NCI-H146 (cell line): ENCODE results near the gene IFTAP.

Source experiments
- DNase-seq: peaks from one replicate; lab custom pipeline; 2025; lab: John Stamatoyannopoulos, UW

The IFTAP gene

GRCh38 chr11:36598051-36598450 is 3.7 kb downstream of the IFTAP start, which contains the start of gene RAG2:
RAG2 (minus strand) TSS chr11:36598236; CDS start chr11:36594168, 4,068 bp downstream.
- DNase-seq = no peak

GRCh38 chr11:36600180-36600579 is 5.9 kb downstream of the IFTAP start:
- no peak for DNase-seq

- no peak for DNase-seq
Measured at GRCh38 chr11:36601155-36601554, 6.9 kb downstream of the IFTAP start.

GRCh38 chr11:36602135-36602534 is 7.8 kb downstream of the IFTAP start:
- DNase-seq = no peak

- no peak for DNase-seq
Measured at GRCh38 chr11:36605221-36606216, 11.2 kb downstream of the IFTAP start.

- DNase-seq = no peak
Measured at GRCh38 chr11:36608491-36609199, 14.3 kb downstream of the IFTAP start.

GRCh38 chr11:36609383-36609782 is 15.1 kb downstream of the IFTAP start:
- DNase-seq = no peak

- DNase-seq = no peak
Measured at GRCh38 chr11:36615826-36616225, 21.5 kb downstream of the IFTAP start.

GRCh38 chr11:36617543-36618362 is 23.5 kb downstream of the IFTAP start:
- no peak for DNase-seq

GRCh38 chr11:36618363-36619047 is 24.2 kb downstream of the IFTAP start:
- no peak for DNase-seq

GRCh38 chr11:36619502-36619901 is 25.2 kb downstream of the IFTAP start:
- no peak for DNase-seq

- no peak for DNase-seq
Measured at GRCh38 chr11:36620246-36620645, 25.9 kb downstream of the IFTAP start.

- no peak for DNase-seq
Measured at GRCh38 chr11:36622431-36623136, 28.3 kb downstream of the IFTAP start.

GRCh38 chr11:36623494-36623893 is 29.2 kb downstream of the IFTAP start:
- DNase-seq = no peak

GRCh38 chr11:36627006-36627405 is 32.7 kb downstream of the IFTAP start:
- DNase-seq = no peak

- no peak for DNase-seq
Measured at GRCh38 chr11:36627471-36627870, 33.2 kb downstream of the IFTAP start.

- DNase-seq = no peak
Measured at GRCh38 chr11:36628141-36628540, 33.8 kb downstream of the IFTAP start.

- no peak for DNase-seq
Measured at GRCh38 chr11:36628765-36629244, 34.5 kb downstream of the IFTAP start.

GRCh38 chr11:36631774-36632173 is 37.5 kb downstream of the IFTAP start:
- DNase-seq = no peak

GRCh38 chr11:36635066-36635862 is 41.0 kb downstream of the IFTAP start:
- no peak for DNase-seq
